Fibroblast of skin of left biceps (primary cell): ENCODE results near the gene CREG1.

Source experiments
- DNase-seq, 2 experiments: peaks; one replicate each; pipeline ENCODE4 v3.0.0-alpha.2; 2013; ENCODE audit warnings: low read depth in 2 of 2

Gene CREG1

DNA sequence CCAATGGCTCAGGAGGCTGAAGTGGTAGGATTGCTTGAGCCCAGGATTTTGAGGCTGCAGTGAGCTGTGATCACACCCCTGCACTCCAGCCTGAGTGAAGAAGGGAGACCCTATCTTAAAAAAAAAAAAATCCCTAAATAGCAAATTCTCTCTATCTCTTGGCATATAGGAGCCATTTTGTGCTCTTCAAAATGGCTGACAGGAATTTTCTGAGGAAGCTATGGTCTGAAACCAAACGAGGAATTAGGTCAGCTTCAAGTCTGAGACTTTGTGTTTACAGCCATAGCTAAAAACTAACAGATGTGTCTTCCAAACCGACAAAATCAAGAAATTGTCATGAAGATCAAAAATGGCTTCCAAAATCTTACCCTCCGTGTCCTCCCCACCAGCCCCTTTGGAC, 45.8 kb downstream of the CREG1 start:
- no peak for DNase-seq

DNA sequence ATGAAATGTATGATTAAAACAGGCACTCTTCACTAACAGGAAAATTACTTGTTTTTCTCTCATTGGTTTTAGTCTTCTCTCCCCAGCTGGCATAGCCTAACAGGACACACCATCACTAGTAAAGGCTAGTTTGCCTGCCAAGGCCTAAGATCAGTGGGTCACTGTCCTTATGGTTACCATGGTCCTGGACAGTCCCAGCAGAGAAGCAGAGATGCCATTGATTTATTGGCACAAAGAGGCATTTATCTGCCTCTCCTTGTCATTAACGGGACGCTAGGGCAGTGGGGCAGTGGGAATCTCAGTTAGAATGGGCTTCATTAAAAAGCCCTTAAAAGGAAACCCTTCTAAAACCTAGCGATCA, 49.1 kb downstream of the CREG1 start:
- no peak for DNase-seq

DNA sequence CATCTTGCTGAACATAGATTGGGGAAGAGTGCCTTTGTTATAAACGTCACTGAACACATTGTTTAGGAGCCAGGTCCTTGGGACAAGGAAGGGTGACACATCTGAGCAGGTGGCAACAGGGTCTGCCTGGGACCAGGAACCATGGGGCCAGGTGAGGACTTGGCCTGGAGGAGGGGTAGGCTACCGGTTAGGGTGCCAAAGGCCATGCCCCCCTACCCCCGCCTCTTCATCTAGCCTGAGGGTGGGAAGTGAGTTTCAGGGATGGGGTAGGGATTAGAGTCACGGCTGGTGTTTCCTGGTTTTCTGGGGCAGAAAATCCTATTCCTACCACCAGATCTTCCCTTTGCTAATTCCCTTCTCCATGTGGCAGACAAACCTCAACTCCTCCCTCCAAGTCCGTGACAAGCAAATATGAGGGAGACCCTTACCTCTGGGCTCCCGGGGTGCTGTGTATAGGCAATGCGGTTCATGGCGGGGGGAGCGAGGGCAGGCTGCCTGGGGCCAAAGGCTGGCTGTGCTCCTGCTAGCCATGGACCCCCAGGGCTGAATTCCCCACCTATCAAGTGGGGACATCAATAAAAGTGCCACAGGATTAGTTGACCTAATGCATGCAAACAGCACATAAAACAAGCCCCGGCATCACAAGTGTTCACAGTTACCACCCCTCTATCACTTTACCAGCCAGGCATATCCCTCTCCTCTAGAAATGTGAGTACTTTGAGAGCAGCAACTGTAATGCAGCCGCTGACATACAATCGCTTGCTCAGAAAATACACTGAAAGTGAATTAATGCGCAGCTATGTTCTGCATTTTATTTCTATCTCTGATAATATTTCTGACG, 49.7 kb downstream of the CREG1 start:
- no peak for DNase-seq

DNA sequence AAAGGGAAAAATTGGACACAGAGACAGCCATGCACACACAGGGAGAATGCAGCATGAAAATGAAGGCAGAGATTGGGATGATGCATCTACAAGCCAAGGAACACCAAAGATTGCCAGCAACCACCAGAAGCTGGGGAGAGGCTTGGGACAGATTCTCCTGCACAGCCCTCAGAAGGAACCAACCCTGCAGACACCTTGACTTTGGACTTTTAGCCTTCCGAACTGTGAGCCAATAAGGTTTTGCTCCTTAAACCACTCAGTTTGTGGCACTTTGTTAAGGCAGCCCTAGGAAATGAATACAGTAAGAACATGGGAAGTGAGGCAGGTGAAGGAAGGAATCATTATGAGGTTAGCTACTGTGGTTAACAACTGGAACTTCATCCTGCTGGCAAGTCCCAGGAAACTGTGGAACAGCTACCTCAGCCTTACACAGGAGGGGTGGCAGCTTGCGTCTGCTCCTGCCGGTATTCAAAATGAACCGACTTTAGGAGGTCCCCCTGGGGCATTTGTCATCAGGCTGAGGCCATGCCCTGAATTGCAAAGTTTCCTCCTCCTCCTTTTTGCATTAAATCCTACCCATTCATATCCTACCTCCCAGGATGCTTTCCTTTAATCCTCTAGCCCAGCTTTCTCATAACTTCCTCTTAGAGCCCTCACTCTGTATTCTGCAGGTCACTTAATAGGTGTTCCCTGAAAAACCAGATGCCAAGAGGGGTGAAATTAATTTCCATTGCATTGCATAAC, 50.7 kb downstream of the CREG1 start:
- no peak for DNase-seq

DNA sequence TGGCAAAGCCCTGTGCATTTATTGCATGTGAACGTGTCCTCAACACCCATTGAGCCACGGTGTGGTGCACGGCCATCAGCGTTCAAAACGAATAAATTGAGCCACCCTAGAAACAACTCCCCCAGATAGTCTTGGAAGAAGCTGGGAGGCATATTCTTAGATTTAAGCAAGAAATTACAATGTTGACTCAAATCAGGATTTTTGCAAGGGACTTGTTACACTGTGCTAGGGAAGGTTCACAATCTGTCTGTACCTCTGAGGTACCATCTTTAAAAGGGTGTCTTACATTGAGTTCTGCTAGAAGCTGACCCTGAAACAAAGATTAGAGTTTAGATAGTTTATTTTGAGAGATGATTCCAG, 51.4 kb downstream of the CREG1 start:
- no peak for DNase-seq

DNA sequence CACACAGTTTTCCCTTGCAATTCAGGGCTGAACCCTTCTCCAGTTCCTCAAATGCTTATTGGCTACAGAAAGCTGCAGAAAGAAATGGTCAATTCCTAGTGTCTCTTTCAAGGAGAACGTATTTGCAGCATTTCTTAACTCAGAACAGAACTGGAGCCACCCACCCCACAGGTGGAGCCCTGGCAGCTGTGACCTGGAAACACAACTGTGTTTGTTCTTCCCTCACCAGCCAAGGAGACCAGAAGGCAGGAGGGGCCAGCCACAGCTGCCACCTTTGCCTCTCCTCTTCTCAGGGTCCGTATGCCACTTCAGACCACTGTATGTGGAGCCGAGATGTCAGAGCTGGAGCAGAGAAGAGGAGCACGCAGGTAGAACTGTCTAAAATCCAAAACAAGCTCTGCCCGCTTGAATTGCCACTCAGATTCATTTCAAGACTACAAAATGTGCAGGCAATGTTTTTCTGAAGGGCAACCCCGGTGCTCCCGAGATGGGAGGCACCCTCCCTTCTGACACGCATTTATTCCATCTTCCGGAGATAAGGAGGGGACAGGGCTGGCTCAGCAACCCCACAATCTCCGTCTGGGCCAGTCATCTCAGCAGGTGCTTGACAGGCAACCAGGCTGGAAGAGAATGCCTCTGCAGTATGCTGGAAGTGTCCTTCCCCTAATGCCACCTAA, 51.9 kb downstream of the CREG1 start:
- no peak for DNase-seq

DNA sequence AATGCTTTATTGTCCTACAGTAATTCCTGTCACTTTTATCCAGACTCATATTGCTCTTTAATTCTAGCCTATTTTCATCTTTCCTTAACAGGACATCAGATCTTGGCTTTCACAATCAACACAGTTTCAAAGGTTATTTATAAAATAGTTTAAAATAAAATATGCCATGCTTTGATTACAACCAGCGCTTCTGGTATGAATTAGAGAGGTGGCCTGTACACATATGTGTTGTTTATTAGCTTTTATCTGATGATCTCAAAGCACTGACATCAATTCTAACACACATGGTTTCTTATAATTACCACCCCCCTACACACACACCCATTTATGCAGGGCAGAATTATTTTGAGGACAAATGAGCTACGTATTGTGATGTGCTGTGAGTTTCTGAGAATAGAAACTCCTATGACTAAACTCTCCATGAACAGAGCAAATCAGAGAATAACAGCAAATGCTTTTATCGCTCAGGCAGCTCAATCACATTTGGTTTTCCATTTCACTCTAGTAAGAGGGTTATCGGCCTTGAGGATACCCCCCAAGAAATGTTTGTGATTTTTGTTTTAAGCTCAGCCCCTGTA, 53.2 kb downstream of the CREG1 start:
- DNase-seq, result no peak

DNA sequence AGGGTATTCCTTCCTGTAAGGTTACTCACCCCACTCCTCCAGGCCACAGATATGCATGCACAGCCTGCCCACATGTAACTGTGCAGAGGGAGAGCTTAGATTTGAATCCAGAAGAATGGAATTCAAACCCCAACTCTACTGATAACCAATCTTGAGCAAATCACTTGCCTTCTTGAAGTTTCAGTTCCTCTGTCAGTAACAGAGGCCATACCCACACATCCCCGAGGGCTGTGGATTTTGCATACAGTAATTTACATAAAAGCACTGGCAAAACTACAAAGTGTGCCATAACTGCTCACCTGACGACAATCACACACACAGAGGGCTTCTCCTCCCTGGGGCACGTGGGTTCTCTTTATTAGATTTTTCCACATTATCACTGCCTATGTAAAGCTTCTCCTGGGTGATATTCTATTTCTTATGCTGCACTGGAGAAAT, 53.9 kb downstream of the CREG1 start:
- DNase-seq, result no peak

DNA sequence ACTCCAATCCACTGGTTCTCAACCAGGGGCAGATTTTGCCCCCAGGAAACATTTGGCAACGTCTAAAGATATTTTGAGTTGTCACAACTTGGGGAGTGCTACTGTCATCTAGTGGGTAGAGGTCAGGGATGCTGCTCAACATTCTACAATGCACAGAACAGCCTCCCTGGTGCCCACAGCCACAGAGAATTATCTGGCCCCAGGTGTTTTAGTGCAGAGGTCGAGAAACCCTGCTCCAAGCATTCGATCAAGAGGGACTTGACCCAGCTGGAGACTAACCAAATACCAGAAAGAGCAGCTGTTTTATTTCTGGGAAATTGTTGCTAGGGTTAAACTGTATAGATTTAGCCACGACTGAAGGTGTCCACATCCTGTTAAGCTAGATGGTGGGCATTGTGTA, 54.5 kb downstream of the CREG1 start:
- no peak for DNase-seq

DNA sequence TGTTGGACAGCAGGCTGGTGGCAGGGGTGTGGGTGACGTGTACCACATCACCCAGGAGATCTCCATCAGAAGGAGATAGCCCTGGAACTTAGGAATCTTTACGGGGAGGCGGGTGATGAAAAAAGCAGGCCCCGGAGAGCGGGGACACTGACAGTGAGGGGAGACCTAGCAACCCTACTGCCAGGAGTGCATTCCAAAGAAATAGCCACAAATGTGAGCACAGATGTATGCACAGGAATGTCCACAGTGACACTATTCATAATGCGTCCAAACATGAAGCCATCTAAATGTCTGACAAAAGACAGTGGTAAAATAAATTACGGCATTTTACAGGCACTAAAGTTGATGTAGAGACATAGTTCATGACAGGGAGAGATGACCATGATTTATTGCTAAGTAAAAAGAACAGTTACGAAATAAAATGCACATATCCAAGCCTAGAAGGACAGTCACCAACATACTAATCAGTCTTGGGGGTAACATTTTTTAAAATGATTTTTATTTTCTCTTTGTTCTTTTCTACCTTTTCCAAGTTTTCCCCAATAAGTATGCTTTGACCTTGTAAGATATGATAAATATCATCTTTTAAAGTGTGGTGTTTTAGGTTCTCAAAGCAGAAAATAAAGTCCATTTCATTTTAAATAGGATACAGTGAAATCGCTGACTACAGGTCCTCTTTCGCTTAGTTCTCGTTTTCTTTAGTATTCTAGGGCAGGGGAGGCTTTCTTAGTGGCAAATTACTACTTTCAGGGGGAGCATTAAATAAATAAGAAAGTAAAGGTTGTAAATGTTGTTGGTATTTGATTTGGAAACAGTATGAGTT, 56.6 kb downstream of the CREG1 start:
- no peak for DNase-seq

DNA sequence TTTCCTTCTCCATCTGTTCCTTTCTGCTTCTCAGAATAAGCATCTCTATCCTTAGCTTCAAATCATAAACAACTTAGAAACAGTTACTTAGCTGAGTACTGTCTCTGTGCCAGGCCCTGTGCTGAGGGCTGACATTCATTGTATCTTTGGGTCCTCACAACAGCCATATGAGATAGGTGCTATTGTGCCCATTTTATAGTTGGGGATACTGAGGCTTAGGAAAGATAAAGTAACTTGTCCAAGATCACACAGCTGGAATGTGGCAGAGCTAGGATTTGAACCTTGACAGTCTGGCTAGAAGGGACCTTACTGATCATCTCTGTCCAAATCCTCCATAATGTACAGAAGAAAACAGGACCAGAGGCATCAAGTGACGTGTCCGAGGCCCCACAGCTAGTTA, 60.2 kb downstream of the CREG1 start:
- DNase-seq, result no peak

DNA sequence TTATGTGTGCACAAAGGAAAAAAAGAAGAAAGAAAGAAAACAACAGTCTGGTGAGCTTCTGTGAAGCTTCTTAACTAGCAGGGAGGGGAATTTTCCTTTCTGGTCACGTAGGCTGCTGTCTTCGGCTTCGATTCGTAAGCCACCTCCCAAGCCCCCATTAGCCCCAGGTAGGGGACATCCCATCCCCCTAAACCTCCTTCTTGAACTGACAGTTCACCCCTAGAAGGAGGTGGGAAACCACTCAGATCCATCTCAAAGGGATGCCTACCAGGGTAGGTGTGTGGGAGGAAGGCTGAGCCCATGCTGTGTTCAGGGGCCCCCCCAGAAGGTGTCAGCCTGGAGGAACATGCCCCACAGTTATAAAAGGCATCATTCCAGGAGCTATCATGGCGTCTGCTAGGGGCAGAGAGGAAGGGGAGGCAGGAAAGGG, 61.1 kb downstream of the CREG1 start:
- DNase-seq, result no peak

DNA sequence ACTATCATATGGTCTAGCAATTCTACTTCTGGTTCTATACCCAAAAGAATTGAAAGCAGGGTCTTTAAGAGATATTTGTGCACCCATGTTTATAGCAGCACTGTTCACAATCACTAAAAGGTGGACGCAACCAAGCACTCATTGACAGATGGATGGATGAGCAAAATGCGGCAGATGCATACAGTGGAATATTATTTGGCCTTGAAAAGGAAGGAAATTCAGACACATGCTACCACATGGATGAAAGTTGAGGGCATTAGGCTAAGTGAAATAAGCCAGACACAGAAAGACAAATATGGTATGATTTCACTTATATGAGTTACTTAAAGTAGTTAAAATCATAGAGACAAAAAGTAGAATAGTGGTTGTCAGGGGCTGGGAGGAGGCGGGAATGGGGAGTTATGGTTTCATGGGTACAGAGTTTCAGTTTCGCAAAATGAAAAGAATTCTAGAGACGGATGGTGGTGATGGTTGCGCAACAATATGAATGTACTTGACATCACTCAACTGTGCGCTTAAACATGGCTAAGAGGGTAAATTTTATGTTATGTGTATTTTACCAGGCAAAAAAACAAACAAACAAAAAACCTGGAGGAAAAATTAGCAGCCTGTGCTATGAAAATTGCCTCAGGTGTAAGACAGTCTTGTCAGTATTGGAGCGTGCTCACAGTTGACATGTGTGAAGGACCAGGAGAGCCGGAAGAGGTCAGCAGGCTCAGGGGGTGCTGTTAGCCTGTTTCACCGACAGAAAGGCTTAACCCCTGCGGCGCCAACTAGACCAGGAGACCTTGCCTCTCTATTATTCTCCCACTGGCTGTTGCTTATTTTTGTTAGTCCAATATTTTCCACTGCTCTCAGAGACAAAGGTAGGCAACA, 61.7 kb downstream of the CREG1 start:
- DNase-seq, result no peak
